Activated CD4-positive, alpha-beta T cell treated with anti-CD3 and anti-CD28 coated beads, Interleukin-2, Interleukin-4, amounts not matched to agents 100 ng/mL and 50 ng/mL, durations not matched to agents 16 hours and 8 hours (primary cell): Measurements from ENCODE around the gene ITIH4.

Experiments
- DNase-seq: peaks from one replicate; pipeline ENCODE4 v3.0.0-alpha.2; 2020; ENCODE audit warnings: low spot score

The ITIH4 gene

DNA sequence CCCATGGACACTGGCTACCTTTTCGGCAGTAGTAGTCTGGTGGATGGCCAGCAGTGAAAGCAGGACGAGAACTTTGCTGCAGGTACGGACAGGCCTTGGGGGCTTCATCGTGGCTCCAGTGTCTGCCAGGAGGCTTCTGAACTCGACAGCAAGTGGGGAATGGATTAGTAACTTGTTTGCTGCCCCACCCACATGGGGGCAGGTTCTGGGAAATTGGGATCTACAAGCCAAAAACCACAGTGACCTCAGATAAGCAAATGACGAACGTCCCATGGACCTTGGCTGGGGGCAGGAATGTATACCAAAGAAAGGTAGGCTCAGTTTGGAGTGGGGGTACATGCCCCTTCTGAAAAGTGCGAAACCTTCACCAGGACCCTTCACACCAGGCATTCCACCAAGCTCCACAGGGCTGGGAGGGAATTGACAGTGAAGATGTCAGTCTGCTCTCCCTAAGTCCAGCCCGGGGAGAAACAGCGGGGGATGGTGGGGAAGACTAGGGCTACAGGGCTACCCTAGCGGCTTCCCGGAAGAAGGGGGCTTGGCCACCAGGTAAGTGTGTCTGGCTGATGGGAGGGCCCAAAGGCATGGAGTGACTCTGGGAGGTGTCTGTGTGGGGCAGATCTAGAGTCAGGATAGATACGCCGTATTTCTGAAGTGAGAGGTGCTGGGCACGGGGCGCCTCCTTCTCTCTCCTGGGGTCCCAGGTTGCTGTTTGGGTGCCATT, at the start of gene ITIH4:
ITIH4 (minus strand) TSS at position 138 of the 724 bp plus-strand sequence; CDS start at position 108, 30 bp downstream.
- no peak for DNase-seq

- DNase-seq = no peak
These were observed 49.6 kb upstream of the ITIH4 start for GRCh38 chr3:52880047-52880446.

DNA sequence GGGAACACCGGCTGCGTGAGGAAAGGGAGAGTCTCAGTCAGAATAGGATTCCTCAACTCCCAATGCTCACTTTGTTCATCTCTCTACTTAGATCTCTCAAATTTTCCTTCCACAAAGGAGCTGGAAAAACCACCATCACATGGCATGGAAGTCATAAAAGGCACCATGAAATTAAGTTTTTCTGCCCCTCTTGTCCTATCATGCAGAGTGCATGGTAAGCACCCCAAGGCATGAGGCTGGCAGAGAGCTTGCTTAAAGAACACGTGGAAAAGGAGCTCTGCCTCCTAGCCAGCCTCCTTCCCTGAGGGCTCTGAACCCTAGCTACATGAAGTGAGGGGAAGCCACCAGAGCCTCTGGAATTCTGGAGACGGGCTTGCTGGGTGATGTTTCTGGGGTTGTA, 49.1 kb upstream of the ITIH4 start:
- no peak for DNase-seq

DNA sequence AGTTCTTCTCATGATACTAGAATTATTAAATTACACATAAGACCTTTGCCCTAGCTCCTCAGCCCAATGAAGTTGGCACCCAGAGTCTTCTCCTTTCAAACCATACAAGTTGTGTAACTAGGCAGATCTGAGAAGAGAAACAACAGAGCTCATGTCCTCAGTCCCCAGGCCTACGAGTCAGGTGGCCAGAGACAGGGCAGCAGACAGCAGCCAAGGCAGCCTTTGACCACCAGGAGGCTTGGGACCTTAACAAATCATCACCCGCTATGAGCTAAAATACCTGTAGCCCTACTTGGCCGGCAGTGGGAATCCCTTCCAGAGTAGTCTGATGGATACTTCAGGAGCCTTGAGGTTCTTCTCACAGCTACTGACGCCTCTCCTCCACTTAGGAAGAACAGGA, 48.6 kb upstream of the ITIH4 start:
- no peak for DNase-seq

GRCh38 chr3:52877085-52877484, 46.6 kb upstream of the ITIH4 start:
- DNase-seq = no peak

GRCh38 chr3:52874864-52875587, 44.6 kb upstream of the ITIH4 start:
- DNase-seq = no peak

- DNase-seq = no peak
These were observed 43.8 kb upstream of the ITIH4 start for GRCh38 chr3:52874160-52874701.

DNA sequence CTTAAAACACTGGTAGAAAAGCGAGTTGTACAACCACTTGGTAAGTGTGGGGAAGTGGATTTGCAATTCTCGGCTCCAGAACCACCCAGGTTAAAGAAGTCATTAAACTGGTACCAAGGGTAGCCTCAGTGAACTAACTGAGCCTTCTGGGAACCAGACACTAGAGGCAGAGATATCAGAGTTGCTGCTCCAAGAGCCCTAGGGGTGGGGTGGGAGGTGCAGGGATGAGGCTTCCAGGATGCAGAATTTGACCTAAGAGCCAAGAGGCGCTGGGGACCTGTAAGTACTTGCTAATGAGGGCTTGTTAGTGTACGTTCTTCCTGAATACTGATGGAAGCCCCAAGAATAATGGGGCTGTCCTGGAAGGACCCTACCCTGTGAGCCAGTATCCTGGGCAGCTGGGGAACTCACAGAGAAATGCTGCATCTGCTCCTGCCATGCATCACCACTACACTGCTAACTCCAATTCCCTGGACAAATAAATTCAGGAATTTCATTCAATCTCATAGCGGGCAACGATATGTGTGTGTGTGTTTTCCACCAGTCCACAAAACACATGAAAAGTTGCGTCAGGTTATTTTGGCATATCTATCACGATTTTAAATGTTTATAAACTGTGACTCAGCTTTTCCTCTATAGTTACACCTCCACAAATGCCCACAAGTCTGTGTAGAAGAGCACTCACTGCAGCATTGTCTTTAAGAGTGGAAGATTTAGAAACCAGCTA, 43.1 kb upstream of the ITIH4 start:
- no peak for DNase-seq

DNA sequence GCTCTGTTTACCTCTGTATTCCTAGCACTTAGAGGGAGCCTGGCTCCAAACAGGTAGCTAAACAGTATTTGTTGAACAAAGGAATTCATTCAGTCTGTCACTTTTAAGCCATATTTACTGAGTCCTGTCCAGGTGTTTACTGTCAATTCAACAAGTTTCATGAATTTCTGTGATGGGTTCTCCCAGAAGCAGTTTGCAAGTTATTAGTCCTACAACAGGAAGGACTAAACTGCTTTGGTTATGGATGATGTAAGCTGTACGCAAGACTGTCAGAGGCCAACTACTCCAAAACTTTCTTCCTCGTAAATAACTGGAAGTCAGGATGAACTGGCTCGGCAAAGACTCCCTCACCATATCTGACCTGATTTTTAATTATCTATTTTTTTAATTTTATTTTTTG, 41.8 kb upstream of the ITIH4 start:
- DNase-seq = no peak

DNA sequence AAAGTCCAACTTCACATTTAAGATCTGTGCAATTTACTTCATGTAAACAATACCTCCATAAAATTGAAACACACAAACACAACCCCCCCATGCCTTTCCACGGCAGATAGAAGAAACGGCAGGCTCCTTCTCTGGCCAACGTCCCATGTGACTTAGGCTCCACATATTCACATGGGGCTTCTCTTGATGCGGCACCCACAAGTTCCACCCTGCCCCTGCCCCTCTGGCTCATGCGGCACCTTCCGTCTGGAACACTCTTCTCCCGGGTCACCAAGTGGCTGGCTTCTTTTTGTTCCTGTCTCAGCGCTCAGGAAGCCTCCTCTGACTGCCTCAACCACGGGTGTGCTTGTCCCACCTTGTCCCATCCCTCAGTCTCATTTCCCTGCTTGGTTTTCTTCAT, 41.3 kb upstream of the ITIH4 start:
- DNase-seq = no peak

GRCh38 chr3:52870471-52870870, 40.0 kb upstream of the ITIH4 start:
- no peak for DNase-seq

- DNase-seq = no peak
These were observed 36.0 kb upstream of the ITIH4 start for GRCh38 chr3:52866427-52866826.

DNA sequence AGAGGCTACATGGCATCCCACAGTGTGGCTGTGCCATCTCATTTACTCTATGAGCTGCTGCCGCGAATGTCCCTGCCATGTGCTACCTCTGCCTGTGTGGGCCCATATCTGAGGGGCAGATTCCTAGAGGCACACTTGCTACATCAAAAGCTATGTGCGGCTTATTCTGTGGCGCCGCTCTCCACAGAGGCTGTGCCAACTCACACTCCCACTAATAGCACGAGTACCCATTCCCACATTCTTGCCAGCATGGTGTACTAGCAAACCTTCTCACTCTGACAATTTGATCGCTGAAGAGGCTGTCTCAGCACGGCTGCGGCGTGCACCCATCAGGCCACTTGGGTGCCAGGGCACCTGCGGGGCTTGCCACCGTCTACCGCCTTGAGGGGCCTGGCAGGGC, 35.5 kb upstream of the ITIH4 start:
- DNase-seq = no peak

- DNase-seq = no peak
These were observed 29.9 kb upstream of the ITIH4 start for GRCh38 chr3:52860424-52860768.

DNA sequence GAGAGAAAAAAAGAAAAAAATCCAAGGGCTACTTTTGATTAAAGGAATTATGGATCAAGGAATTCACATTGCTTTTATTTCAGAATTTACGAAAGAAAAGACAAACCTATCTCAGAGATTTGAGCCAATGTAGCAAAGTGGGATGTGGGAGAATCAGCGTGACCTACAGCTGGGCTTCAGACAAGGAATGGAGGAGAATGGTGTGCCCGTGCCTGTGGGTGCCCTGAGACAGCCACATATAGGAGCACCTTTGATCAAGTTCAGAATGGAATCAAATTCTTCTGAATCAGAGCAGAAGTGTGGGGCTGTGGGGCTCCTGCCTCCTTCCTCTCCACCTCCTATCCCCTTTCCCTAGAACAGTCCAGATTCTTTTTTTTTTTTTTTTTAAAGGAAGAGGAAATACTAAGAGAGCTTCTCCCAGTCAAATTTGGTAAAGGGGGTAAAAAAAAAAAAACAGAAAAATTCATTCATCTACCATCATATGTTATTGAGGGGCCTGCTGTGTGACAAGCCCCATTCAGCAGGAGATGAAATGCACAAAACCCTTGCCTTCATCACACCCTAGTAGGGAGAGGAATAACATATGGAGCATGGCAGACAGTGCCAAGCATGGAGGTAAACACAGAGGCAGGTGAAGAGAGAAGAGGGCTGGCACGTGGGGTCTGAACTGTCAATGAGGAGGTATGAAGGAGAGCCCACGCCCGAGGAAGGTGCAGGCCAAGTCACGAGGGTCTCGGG, 29.4 kb upstream of the ITIH4 start:
- no peak for DNase-seq

GRCh38 chr3:52857864-52858263, 27.4 kb upstream of the ITIH4 start:
- no peak for DNase-seq

- DNase-seq = no peak
These were observed 26.7 kb upstream of the ITIH4 start for GRCh38 chr3:52857133-52857532.

DNA sequence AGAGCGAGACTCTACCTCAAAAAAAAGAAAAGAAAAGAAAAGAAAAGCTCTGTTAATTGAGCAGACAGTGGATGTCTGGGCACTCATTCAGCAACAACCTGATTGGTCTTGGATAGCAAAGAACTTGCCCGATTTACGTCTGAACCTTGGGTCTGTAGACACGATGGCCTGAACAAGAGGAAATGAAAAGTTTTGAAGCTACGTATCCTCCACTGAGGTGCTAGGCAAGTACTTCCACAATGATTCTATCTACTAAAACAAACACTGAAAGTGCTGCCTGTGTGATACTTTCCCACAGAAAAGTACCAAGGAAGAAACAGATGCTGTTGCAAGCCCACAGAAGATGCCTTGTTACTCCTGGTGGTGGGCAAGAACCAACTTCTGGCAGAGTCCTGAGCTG, 26.2 kb upstream of the ITIH4 start:
- DNase-seq = no peak

DNA sequence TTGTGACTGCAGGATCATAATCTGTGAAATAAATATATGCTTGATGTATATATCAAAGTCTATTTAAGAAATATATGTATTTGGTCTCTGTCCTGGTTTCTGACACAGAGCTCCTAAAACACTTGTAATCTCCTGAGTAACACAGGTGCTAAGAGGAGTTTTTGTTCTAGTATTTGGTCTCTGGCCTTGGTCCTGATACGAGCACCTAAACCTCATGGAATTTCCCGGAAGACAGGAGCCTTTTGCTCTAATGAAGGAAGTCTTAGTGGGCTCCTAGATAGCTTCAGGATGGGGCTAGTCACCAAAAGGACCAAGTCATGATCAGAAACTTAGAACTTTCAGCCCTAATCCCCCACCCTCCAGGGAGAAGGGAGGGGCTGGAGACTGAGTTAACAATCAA, 23.5 kb upstream of the ITIH4 start:
- no peak for DNase-seq

DNA sequence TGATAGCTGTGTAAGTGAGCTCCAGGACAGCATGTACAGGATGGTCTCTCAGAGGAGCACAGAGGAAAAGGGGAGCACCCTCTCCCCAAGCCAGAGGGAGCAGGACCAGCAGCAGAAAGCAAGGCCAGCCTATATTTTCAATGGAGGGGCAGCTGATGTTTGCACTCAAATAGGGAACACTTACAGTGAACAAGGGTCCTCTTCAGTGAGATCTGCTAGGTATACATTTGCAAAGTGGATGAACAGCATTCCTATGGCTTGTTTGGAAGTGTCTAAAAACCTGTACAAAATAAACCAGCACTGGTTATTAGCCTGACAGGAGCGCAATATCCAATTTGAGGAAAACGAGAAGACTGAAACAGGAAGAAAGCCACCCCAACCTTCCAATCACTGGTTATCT, 21.9 kb upstream of the ITIH4 start:
- DNase-seq = no peak

DNA sequence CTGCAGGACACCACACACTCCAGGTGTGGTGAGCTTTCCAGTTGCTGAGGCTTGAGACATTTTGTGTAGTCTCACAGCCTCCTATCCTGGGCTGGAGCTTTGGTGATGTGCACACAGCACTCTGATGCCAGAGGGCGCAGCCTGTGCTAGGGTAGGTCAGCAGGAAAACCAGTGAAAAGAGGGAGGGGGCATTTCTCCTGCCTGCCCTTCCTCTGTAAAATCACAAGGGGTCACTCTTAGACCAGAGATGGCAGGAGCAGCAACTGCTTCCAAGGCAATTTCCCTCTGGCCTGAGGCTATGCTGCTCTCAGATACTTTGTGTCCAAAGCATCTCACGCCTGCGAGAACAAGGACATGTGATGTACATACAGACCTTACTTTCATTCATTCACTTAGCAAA, 20.9 kb upstream of the ITIH4 start:
- DNase-seq = peak; percentile 42

DNA sequence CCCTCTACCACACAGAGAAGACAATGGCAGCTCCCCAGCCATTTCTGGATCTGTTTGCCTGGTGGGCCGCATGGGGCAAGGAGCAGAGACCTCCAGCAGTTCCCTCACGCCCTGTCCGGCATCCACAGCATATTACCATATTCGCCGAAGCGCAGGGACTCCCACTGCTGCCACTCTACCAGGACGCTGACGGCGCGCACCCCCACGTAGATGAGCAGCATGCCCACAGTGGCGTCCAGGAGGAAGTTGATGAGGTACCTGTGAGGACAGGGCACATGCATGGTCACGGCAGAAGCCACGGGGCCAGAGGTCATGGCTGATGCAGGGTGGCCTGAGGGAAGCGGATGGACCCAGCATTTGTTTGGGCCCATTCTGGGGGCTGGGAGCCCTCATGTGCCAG, 19.2 kb upstream of the ITIH4 start:
- DNase-seq = no peak
